Mesodermal cell (in vitro differentiated cells): Measurements from ENCODE around the gene CETN1.

Experiments
- H3K27ac ChIP-seq: 2 replicates; pipeline ENCODE4 v1.7.0; 2013; ENCODE audit warnings: mild to moderate bottlenecking, low read depth, low read length, moderate library complexity; ENCODE audit not compliant: severe bottlenecking
- H3K36me3 ChIP-seq: 2 replicates; pipeline ENCODE4 v1.7.1; 2013; ENCODE audit warnings: mild to moderate bottlenecking, low read length, moderate library complexity; ENCODE audit not compliant: control insufficient read depth, insufficient read depth
- H3K4me1 ChIP-seq: one replicate; pipeline ENCODE4 v1.7.1; 2013; ENCODE audit warnings: mild to moderate bottlenecking, low read length; ENCODE audit not compliant: insufficient read depth, control insufficient read depth, poor library complexity, severe bottlenecking
- H3K4me3 ChIP-seq: 2 replicates; pipeline ENCODE4 v1.7.0; 2013; ENCODE audit warnings: low read length, control low read depth, mild to moderate bottlenecking; ENCODE audit not compliant: insufficient read depth, poor library complexity, severe bottlenecking; ENCODE audit errors: extremely low read depth
- H3K9me3 ChIP-seq: 2 replicates; pipeline ENCODE4 v1.7.1; 2013; ENCODE audit warnings: mild to moderate bottlenecking, low read length, moderate library complexity; ENCODE audit not compliant: control insufficient read depth
- WGBS, 2 experiments: methylation state at CpG; one replicate each; pipeline ENCODE4 v1.1.5; 2013; ENCODE audit warnings: missing lambda C conversion rate in 2 of 2; ENCODE audit not compliant: insufficient coverage in 2 of 2; 5-methylcytosine and 5-hydroxymethylcytosine counted together

Gene CETN1

DNA sequence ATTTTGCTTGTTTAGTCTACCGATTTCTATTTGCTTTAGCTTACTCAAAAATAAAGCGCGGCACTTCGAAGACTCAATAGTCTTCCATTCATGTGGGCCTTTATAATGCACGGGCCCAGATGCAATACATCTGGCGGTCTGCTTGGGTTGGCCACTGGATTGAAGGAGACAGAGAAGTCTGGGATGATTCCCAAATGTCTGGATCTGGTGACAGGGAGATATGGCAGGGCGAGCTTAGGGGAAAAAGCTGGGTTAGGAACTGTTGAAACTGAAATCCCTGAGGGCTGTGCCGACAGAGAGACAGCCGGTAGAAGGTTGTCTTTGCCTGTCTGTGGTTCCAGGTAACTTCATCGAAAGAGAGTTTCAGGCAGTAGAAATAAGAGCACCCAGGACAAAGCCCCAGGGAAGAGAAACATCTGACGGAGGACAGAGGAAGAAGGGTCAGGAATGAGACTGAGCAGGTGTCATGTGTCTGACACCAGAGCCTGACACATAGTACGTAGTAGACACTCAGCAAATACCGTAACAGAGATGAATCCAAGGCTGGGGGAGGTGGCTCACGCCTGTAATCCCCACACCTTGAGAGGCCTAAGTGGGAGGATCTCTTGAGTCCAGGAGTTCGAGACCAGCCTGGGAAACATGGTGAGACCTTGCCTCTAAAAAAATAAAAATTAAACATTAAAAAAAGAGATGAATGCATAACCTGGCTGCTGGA is 30.2 kb downstream of the CETN1 start:
- H3K4me1 ChIP-seq: no peaks in the 10 kb centered on the region
- peaks cover 5% of the 10 kb centered on the region for H3K9me3 ChIP-seq
- no peak overlapping the region for H3K4me3 ChIP-seq
- 88 to 89% methylated on average over 13 to 14 of the region's 15 CpGs for WGBS, 2 experiments
- H3K27ac ChIP-seq: no peak overlapping the region
- H3K36me3 ChIP-seq: no peaks in the 10 kb centered on the region

DNA sequence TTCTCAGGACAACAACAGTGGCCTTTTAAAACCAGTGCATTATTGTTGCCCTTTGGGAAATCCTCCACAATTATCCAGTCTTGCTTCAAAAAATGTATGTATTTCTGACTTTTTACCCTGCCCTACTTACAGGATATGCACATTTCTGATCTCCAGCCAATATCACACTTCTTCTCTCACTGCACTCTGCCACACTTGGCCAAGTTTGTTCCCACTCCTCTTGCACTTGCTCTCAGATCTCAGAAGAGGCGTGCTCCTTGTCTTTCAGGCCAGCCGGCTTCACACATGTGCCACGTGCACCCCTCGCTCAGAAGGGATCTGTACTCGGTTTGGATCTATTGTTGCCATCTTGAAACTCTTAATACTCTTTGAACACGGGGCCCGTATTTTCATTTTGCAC is 32.0 kb downstream of the CETN1 start:
- no peak overlapping the region for H3K4me3 ChIP-seq
- 94 to 96% methylated on average over 5 to 7 of the region's 7 CpGs for WGBS, 2 experiments
- peaks cover 5% of the 10 kb centered on the region for H3K4me1 ChIP-seq
- no peaks in the 10 kb centered on the region for H3K9me3 ChIP-seq
- H3K27ac ChIP-seq: no peak overlapping the region
- H3K36me3 ChIP-seq: no peaks in the 10 kb centered on the region

DNA sequence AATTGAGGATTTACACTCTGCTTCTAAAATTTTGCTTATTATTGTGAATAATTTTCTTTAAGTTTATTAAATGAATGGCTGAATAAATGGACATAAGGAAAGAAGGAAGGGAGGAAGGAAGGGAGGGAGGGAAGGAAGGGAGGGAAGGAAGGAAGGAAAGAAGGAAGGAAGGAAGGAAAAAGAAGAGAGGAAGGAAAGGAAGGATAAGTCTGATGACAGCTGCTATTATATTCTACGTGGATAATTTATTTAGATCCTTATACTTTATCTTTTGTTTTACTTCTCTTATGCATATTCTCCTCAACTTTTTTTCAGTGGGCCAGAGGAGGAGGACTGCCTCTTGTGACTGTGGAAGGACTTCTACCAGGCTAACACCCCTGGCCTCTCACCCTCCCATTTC is 34.0 kb downstream of the CETN1 start:
- H3K27ac ChIP-seq: no peak overlapping the region
- H3K36me3 ChIP-seq: no peaks in the 10 kb centered on the region
- peaks cover 5% of the 10 kb centered on the region for H3K4me1 ChIP-seq
- no peak overlapping the region for H3K4me3 ChIP-seq
- WGBS, 2 experiments: no CpG with 5 or more reads among the region's 1 CpG
- H3K9me3 ChIP-seq: no peaks in the 10 kb centered on the region

DNA sequence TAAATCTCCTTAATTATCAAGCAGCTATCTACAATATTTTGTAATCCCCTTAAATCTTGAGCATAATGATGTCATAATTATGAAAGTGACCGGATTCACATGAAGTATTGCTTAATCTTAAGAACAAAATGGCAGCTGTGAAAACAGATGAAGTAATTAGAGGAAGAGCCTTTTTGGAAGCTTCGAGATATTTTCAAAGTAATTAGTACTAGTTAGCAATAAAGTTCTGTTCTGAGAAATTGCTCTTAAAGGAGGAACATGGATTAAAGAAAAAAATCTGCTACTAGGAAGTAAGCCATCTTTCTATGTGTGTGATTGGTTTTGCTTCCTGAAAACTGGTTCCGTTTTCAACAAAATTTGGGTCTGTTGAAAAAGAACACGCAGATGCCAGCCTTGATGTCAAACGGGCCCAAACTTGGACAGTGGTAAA is 34.9 kb downstream of the CETN1 start:
- WGBS, 2 experiments: 85 to 93% methylated on average over 4 to 5 of the region's 5 CpGs
- H3K36me3 ChIP-seq: no peaks in the 10 kb centered on the region
- H3K9me3 ChIP-seq: no peaks in the 10 kb centered on the region
- no peak overlapping the region for H3K27ac ChIP-seq
- H3K4me1 ChIP-seq: peaks cover 5% of the 10 kb centered on the region
- H3K4me3 ChIP-seq: no peak overlapping the region

DNA sequence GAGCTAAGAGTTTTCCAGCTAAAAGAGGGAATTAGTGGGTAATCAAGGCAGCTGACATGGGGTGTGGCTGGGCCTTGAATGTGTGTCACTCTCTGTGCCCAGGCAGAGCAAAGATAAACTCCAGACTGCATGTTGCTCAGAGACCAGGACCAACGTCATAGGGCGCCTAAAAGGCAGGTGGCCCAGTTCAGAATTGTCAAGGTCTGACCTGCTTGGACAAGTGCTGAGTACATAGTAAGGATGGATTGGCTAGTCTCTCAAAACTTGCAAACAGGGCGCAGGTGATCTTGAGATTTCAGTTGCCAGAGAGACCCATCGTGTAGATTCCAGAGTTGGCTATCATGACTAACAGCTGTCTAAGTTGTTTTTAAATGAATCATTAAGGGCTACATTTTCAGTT is 35.6 kb downstream of the CETN1 start:
- 86 to 93% methylated on average over 4 of the region's 4 CpGs for WGBS, 2 experiments
- Histone ChIP-seq H3K4me1 (peaks cover 5% of the 10 kb centered on the region), H3K27ac (no peak overlapping the region), H3K4me3 (no peak overlapping the region), H3K36me3 (no peaks in the 10 kb centered on the region), H3K9me3 (no peaks in the 10 kb centered on the region)

DNA sequence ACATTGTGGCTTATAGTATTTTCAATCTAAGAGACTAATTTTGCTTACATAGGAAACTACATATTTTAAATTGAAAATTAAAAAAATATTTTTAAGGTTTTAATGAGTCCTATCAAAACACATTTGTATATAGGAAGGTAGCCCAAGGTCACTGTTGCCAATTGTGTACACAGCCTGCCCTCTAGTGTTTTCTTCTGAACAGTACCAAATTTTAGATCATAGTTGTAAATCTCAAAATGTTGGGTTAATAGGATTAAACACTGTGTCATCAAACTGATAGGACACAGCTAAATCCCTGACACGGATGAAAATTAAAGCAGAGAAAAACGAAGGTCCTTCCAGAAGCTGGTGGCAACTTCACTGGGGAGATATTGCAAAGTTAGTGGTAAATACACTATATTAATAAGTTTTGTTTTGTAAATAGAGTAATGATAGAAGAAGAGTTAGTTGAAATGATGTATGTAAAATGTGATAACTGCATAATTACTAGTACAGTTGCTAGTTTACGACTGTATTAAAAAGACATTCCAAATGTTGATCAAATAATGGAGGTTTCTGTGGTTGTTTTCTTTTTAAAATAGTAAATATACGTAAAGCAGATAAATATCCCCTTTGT is 36.3 kb downstream of the CETN1 start:
- Histone ChIP-seq H3K4me1 (peaks cover 5% of the 10 kb centered on the region), H3K36me3 (no peaks in the 10 kb centered on the region), H3K27ac (no peak overlapping the region), H3K9me3 (no peaks in the 10 kb centered on the region), H3K4me3 (no peak overlapping the region)
- 20% methylated on average over 2 of the region's 4 CpGs; no CpG with 5 or more reads in 1 of the 2 experiments for WGBS, 2 experiments

DNA sequence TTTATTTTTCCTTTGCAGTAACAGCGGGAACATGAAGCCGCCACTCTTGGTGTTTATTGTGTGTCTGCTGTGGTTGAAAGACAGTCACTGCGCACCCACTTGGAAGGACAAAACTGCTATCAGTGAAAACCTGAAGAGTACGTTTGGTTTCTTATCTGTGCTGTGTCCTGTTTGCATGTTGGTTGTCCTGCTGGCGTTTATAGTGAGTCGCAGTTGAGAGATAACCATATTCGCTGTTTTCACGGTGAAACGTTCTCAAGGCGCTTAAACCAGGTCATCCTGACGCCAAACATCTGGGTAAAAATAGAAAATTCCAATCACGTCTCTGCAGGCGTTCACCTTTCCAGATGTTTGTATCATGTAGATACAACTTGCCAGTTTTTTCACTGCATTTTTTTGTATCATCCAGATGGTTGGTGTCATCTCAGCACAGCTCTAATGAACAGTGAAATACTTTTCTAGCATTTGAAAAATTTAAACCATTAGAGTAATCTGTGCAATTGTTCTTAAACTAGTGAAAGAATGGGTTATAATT is 37.9 kb downstream of the CETN1 start:
- H3K36me3 ChIP-seq: no peaks in the 10 kb centered on the region
- H3K4me1 ChIP-seq: peaks cover 5% of the 10 kb centered on the region
- no peak overlapping the region for H3K4me3 ChIP-seq
- 95 to 98% methylated on average over 10 to 13 of the region's 13 CpGs for WGBS, 2 experiments
- no peak overlapping the region for H3K27ac ChIP-seq
- H3K9me3 ChIP-seq: no peaks in the 10 kb centered on the region

DNA sequence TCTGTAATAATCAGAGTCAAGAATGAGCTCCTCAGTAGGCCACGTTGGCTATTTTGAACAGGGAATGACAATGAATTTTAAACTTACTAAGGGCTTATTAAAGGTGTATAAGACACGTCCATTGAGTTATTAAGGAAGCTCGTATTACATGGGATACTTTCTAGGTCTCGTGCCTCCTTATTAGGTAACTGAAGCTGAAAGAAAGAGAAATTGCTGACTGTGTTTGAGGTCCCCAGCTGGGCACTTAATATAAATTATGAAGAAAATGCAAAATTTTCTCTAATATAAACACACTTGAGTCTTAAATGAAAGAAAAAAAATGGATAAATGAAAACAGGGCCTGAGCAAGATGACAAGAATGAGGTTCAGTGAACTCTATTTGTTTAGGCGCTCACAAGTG is 38.4 kb downstream of the CETN1 start:
- H3K36me3 ChIP-seq: no peaks in the 10 kb centered on the region
- no peak overlapping the region for H3K4me3 ChIP-seq
- whole genome bisulfite sequencing, 2 experiments: 87 to 90% methylated on average over 4 to 5 of the region's 5 CpGs
- no peak overlapping the region for H3K27ac ChIP-seq
- no peaks in the 10 kb centered on the region for H3K9me3 ChIP-seq
- peaks cover 5% of the 10 kb centered on the region for H3K4me1 ChIP-seq

DNA sequence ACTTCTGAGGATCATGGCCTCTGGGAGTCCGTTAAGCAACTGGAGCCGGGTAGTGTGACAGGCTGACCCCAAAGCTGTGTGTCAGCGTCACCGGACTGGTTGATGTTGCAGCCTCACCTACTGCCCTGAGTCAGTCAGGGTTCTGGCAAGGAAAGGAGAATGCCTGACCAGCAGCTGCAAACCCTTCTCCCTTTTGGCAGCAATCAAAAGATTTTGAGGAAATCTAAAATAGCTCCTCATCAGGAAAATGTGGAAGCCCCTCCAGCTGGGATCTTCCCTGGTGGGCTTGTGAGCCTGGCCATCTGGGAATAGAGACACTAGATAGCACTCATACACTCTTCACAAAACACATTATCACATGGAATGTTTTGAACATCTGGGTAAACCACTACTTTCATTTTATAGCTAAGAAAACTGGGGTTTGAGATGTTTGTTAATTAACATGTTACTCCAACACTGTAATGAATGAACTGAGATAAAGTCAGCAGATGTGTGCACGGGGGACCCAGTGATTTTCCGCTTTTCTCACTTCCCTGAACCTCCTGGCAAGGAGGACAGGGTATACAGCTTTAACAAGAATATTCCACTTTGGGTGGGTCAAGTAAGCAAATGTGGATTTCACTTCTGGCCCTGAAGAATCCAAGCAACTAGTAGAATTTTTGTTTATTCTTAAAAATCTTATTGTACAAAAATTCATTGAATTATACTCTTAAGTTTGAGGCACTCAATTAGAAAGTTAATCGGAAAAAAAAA is 41.3 kb downstream of the CETN1 start:
- 60 to 81% methylated on average over 3 to 4 of the region's 7 CpGs for WGBS, 2 experiments
- H3K36me3 ChIP-seq: no peaks in the 10 kb centered on the region

DNA sequence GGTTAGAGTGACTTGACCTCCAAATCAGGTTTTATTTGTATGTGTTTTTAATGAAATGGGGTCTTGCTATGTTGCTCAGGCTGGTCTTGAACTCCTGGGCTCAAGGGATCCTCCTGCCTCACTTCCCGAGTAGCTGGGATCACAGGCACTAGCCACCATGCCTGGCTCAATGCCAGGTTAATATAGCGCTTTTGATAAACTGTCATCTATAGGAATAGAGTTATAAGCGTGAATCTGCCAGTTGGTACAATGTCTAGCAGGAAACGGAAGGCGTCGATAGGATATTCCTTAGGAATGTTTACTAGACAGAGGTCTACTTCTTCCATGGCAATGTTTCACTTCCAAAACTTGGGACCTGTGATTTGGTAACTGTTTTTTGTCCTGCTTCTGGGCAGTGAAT is 42.1 kb downstream of the CETN1 start:
- H3K4me3 ChIP-seq: no peak overlapping the region
- H3K9me3 ChIP-seq: no peaks in the 10 kb centered on the region
- H3K27ac ChIP-seq: no peak overlapping the region
- no peaks in the 10 kb centered on the region for H3K4me1 ChIP-seq
- no peaks in the 10 kb centered on the region for H3K36me3 ChIP-seq
- 98% methylated on average over 6 of the region's 6 CpGs for WGBS, 2 experiments

More for the DNA sequence above, 41.3 kb downstream of the CETN1 start:
- Histone ChIP-seq H3K9me3 (no peaks in the 10 kb centered on the region), H3K27ac (no peak overlapping the region), H3K4me3 (no peak overlapping the region), H3K4me1 (no peaks in the 10 kb centered on the region)
